Testis (tissue), 2 donors: ENCODE results near the gene NRROS.

Experiments used
- CTCF ChIP-seq, 3 experiments: fragments of 450-650 bp in 2 of 3; fragments of 200-600 bp in 1 of 3; sonication (generic) in 1 of 3; IDR thresholded peaks; one replicate each; pipeline ENCODE4 v1.5.1; 2016 to 2019; ENCODE audit warnings: antibody characterized with exemption in 3 of 3, mild to moderate bottlenecking in 2 of 3, moderate library complexity in 1 of 3
- POLR2A ChIP-seq: fragments of 450-650 bp; IDR thresholded peaks from one replicate; pipeline ENCODE4 v1.6.1; 2017; ENCODE audit warnings: antibody characterized with exemption, mild to moderate bottlenecking, moderate library complexity

- TF ChIP-seq CTCF (IDR thresholded peaks at IDR 0.05): no peak
- TF ChIP-seq POLR2A: no peak
These were observed 22.2 kb upstream of the NRROS start for GRCh38 chr3:196617256-196617655.
